PC-3 (cell line): ENCODE results near the gene SYT9.

Source experiments
- EZH2 ChIP-seq: fragments of 300-600 bp; sonication (generic); IDR thresholded peaks from one replicate; pipeline ENCODE4 v1.6.1; 2017; ENCODE audit warnings: antibody characterized with exemption, mild to moderate bottlenecking, low read length; ENCODE audit not compliant: unreplicated experiment
- EZH2phosphoT487 ChIP-seq: fragments of 300-600 bp; sonication (generic); IDR thresholded peaks from 2 replicates; pipeline ENCODE4 v1.6.1; 2018; ENCODE audit warnings: mild to moderate bottlenecking, antibody characterized with exemption, low read length, borderline replicate concordance
- TF ChIP-seq, protein P1 (sequence below): fragments of 300-600 bp; sonication (generic); conservative IDR thresholded peaks from 2 replicates; pipeline ENCODE4 v1.5.1; 2017; ENCODE audit warnings: antibody characterized with exemption, low read depth, mild to moderate bottlenecking, low read length

DNA sequence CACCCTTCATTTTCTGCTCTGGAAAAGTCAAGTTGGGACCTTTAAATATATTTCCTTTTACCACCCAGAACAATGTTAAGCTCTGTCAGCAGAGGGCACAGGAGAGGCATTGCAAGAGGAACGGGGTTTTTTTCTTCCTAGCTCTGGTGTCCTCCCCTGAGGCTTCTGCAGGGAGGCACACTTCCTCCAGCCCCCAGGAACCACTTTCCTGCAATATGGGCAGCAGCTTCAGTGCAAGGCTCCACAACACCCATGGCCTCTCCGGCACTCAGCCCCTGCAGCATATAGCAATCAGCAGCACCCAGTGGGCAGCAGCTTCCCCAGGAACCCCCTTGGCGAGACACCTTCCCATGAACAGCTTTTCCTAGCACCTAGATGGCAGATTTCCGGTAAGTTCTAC lies 101.4 kb downstream of the SYT9 start:
- TF ChIP-seq EZH2 (no peak), EZH2phosphoT487 (no peak)
- TF ChIP-seq, protein P1, sequence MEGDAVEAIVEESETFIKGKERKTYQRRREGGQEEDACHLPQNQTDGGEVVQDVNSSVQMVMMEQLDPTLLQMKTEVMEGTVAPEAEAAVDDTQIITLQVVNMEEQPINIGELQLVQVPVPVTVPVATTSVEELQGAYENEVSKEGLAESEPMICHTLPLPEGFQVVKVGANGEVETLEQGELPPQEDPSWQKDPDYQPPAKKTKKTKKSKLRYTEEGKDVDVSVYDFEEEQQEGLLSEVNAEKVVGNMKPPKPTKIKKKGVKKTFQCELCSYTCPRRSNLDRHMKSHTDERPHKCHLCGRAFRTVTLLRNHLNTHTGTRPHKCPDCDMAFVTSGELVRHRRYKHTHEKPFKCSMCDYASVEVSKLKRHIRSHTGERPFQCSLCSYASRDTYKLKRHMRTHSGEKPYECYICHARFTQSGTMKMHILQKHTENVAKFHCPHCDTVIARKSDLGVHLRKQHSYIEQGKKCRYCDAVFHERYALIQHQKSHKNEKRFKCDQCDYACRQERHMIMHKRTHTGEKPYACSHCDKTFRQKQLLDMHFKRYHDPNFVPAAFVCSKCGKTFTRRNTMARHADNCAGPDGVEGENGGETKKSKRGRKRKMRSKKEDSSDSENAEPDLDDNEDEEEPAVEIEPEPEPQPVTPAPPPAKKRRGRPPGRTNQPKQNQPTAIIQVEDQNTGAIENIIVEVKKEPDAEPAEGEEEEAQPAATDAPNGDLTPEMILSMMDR = peak; percentile 70
